HG02943 (cell line): Measurements from ENCODE around the gene KRT25.

ENCODE experiments used
- ATAC-seq: cut with Tn5 transposase; IDR thresholded peaks from one replicate; pipeline ENCODE4 v1.9.1; 2021; ENCODE audit warnings: mild to moderate bottlenecking, low read depth, moderate library complexity; ENCODE audit not compliant: unreplicated experiment

The KRT25 gene

DNA sequence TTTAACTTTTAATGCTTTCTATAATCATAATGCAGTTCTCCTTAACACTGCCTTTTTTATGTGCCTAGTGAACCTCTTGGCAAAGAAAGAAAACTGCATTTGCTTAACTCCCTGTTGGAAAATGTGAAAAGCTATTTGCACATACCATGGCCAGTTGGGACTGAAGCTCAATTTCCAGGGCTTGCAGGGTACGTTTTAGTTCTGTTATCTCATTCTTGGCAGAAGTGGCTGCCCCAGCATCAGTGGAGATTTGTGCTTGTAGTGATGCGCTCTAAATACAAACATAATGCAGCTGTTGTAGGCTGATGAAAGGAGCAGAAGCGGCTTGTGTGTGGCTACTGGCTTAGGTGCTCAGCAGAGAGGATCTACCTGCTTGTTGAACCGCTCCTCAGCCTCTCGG lies 55.3 kb downstream of the KRT25 start:
- no peak for ATAC-seq

DNA sequence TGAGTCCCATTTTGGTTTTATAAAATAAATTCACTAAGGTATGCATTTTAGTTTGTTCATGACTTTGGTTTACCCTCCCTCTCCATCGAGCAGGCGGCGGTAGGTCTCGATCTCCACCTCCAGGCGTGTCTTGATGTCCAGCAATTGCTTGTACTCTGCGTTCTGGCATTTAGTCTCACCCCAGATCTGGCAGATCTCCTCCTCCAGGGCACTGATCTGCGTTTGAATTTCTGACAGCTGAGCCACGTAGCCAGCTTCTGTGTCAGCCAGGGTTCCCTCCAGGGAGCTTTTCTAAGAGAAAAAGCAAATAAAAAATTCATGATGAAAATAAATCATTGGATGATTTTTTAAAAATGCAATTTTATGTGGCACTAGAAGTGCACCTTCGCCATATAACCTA lies 55.8 kb downstream of the KRT25 start:
- ATAC-seq: no peak
